Vagina (tissue), 2 donors: Measurements from ENCODE around the gene SH2D1B.
A peak's percentile ranks its signal among the peaks of the same experiment; 100 is the strongest.
"Not testable (repeated sequence)": the region's sequence is repeated elsewhere in the genome, so short reads cannot be mapped to it uniquely, and the experiment has no call there.

Experiments
- CTCF ChIP-seq, 3 experiments: fragments of 450-650 bp in 2 of 3; fragments of 200-600 bp in 1 of 3; sonication (generic) in 1 of 3; IDR thresholded peaks; one replicate each; pipeline ENCODE4 v1.5.1; 2017 to 2019; ENCODE audit warnings: antibody characterized with exemption in 3 of 3, mild to moderate bottlenecking in 2 of 3, moderate library complexity in 2 of 3
- POLR2A ChIP-seq, 2 donors: fragments of 450-650 bp; IDR thresholded peaks; one replicate each; pipeline ENCODE4 v1.6.1; 2017; ENCODE audit warnings: antibody characterized with exemption in 2 of 2, mild to moderate bottlenecking in 2 of 2, moderate library complexity in 2 of 2
- POLR2AphosphoS5 ChIP-seq, 2 donors: sonication (generic); formaldehyde crosslinking; IDR thresholded peaks; one replicate each; pipeline ENCODE4 v1.9.0; 2017; ENCODE audit warnings: antibody characterized with exemption in 2 of 2, mild to moderate bottlenecking in 2 of 2, low read depth in 1 of 2; ENCODE audit not compliant: insufficient read depth in 1 of 2

GRCh38 chr1:162419450-162419931 is 7.6 kb upstream of the SH2D1B start:
- TF ChIP-seq CTCF, POLR2A (IDR thresholded peaks at IDR 0.05): not testable (repeated sequence)
- peak in 1 of 2 donors; percentile 12 for TF ChIP-seq POLR2AphosphoS5 (IDR thresholded peaks at IDR 0.05; ENCODE audit: insufficient read depth in 1 of 2, low read depth in 1 of 2)
